T-helper 2 cell treated with Interferon-gamma antibody and Interleukin-4, amounts not matched to agents 5 μg/mL and 100 μg/mL, for 36 hours (primary cell): ENCODE measurements around the gene TM2D3.
"Not testable (repeated sequence)": the region's sequence is repeated elsewhere in the genome, so short reads cannot be mapped to it uniquely, and the experiment has no call there.

ENCODE experiments used
- DNase-seq: peaks from one replicate; pipeline ENCODE4 v3.0.0; 2021; ENCODE audit warnings: low spot score
- H3K27ac Mint-ChIP-seq: one replicate; pipeline ENCODE4 v1.8.0; 2021; ENCODE audit warnings: mild to moderate bottlenecking, mixed read lengths
- H3K27me3 Mint-ChIP-seq: one replicate; pipeline ENCODE4 v1.8.0; 2021; ENCODE audit warnings: low read depth, mixed read lengths
- H3K36me3 Mint-ChIP-seq: one replicate; pipeline ENCODE4 v1.8.0; 2021; ENCODE audit warnings: low read depth, mixed read lengths
- H3K4me1 Mint-ChIP-seq: one replicate; pipeline ENCODE4 v1.8.0; 2021; ENCODE audit warnings: low read depth, mixed read lengths
- H3K4me3 Mint-ChIP-seq: one replicate; pipeline ENCODE4 v1.8.0; 2022; ENCODE audit warnings: mild to moderate bottlenecking, moderate library complexity, mixed read lengths
- H3K9me3 Mint-ChIP-seq: one replicate; pipeline ENCODE4 v1.8.0; 2021; ENCODE audit warnings: mixed read lengths

The TM2D3 gene

DNA sequence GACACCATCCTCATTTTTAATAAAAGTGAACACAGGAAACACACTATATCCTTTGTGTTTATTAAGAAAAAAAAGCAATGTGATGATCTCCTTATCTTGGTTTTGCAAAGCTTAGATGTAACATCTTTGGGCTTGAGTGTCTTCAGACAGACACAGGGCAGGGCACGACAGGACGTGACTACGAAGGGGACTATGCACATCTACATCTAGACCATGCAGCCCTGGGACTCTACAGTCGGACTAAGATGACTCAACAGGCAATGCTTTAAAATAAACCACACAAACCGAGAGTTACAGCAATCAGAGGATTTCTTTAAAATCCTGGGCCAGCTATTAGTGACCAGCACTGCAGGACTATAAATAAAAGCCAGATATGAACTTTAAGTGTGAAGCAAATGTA is 22.8 kb upstream of the TM2D3 start:
- Mint-ChIP-seq H3K27me3 (no peaks in the 10 kb centered on the region), H3K27ac (no peak overlapping the region), H3K9me3 (no peaks in the 10 kb centered on the region), H3K36me3 (peaks cover 58% of the 10 kb centered on the region), H3K4me1 (peaks cover 2% of the 10 kb centered on the region), H3K4me3 (no peak overlapping the region)
- no peak for DNase-seq

DNA sequence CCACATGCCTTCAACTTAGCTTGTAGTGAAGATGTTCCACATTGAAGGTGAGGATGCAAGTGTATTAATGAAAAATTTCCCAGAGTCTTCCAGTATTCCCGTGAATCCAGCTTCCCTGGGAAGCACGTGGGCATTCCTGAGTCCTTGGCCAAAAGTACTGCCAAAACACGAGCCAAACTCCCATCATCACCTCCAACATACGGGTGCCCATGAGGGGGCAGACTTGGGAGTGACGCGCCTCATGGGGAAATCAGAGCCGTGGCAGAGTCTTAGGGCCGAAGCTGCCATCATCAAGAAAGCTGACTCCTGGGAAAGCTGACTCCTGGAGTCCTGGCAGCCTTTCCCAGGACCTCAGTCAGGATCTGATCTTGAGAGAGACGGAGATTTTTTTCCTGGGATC is 20.1 kb upstream of the TM2D3 start:
- Mint-ChIP-seq H3K27me3 (no peaks in the 10 kb centered on the region), H3K36me3 (peaks cover 54% of the 10 kb centered on the region), H3K27ac (no peak overlapping the region), H3K4me3 (no peak overlapping the region), H3K9me3 (no peaks in the 10 kb centered on the region), H3K4me1 (no peaks in the 10 kb centered on the region)
- DNase-seq, result no peak

DNA sequence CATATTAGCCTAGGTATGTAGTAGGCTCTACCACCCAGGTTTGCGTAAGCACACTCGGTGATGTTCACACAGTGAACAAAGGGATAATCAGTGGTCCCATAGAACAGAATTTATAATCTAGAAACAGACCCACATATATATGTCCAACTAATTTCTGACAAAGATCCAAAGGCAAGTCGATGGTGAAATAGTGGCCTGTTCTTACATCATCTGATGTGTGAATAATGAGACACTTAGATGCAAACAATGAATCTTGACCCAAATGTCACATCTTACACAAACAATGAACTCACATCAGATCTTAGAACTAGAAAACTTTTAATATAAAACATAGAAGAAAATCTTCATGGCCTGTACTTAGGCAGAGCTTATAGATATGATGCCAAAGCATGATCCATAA is 17.6 kb upstream of the TM2D3 start:
- H3K27me3 Mint-ChIP-seq, result no peaks in the 10 kb centered on the region
- H3K27ac Mint-ChIP-seq, result no peak overlapping the region
- H3K4me1 Mint-ChIP-seq, result peaks cover 1% of the 10 kb centered on the region
- no peak for DNase-seq
- H3K9me3 Mint-ChIP-seq, result no peaks in the 10 kb centered on the region
- H3K36me3 Mint-ChIP-seq, result peaks cover 48% of the 10 kb centered on the region
- H3K4me3 Mint-ChIP-seq, result no peak overlapping the region

DNA sequence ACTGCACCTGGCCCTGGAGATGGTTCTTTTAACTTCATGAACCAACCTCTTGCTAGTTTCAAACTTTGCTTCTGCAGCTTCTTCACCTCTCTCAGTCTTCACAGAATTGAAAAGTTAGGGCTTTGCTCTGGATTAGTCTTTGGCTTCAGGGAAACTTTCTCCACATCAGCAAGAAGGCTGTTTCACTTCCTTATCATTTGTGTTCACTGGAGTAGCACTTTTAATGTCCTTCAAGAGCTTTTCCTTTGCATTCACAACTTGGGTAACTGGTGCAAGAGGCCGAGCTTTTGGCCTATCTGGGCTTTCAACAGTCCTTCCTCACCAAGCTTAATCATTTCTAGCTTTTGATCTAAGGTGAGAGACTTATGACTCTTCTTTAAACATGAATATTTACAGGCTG is 15.7 kb upstream of the TM2D3 start:
- peaks cover 1% of the 10 kb centered on the region for H3K4me1 Mint-ChIP-seq
- H3K9me3 Mint-ChIP-seq, result no peaks in the 10 kb centered on the region
- H3K27me3 Mint-ChIP-seq, result no peaks in the 10 kb centered on the region
- no peak overlapping the region for H3K27ac Mint-ChIP-seq
- peaks cover 38% of the 10 kb centered on the region for H3K36me3 Mint-ChIP-seq
- no peak overlapping the region for H3K4me3 Mint-ChIP-seq
- no peak for DNase-seq

DNA sequence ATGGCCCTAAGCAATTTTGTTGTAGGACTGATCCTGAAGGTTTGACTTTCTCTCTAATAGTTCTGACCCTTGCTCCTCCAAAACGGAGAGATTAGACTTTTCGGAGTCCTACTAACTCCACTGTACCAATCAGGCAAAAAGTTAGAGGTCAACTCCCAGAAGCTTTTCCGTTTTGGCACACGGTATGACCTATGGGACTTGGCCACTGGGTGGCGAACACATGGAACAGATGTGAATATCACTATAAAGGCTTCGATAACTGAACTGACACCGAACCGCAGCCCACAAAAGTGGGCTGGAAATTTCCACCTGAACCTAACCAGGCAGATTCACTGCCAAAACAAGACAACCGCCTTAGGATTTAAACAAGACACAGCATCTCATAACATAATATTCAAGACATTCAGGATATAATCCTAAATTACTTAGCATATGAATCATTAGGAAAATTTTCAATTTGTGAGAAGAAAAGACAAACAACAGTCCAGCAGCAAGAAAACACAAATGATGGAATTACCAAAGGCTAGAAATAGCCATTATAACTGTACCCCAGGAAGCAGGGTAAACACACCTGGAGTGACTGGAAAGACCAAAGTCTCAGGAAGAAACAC is 12.2 kb upstream of the TM2D3 start:
- H3K9me3 Mint-ChIP-seq, result no peaks in the 10 kb centered on the region
- no peaks in the 10 kb centered on the region for H3K27me3 Mint-ChIP-seq
- H3K36me3 Mint-ChIP-seq, result peaks cover 18% of the 10 kb centered on the region

DNA sequence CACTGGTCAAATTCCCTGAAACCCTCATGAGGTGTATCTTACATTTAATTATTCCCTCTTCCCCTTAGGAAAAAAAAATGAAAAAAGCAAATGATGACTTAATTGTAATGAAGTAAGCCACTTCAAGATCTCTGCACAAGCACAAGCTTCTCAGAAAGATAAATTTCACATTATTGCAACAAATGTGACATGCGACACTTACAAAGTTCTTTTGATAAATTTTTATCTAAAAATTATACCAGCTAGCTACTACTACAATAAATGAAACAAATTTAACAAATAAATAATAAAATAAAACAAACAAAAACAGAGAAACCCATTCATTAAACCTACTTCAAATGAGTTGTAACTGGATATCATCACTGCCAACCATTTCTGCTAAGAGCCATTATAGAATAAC is 10.0 kb upstream of the TM2D3 start:
- H3K27me3 Mint-ChIP-seq, result no peaks in the 10 kb centered on the region
- H3K4me3 Mint-ChIP-seq, result no peak overlapping the region
- peaks cover 11% of the 10 kb centered on the region for H3K36me3 Mint-ChIP-seq
- H3K9me3 Mint-ChIP-seq, result no peaks in the 10 kb centered on the region
- H3K27ac Mint-ChIP-seq, result no peak overlapping the region
- peaks cover 1% of the 10 kb centered on the region for H3K4me1 Mint-ChIP-seq
- no peak for DNase-seq

More for the DNA sequence above, 12.2 kb upstream of the TM2D3 start:
- H3K4me3 Mint-ChIP-seq, result no peak overlapping the region
- H3K4me1 Mint-ChIP-seq, result peaks cover 1% of the 10 kb centered on the region
- DNase-seq, result no peak
- H3K27ac Mint-ChIP-seq, result no peak overlapping the region

GRCh38 chr15:101660005-101660404 is 7.8 kb upstream of the TM2D3 start:
- Mint-ChIP-seq H3K27ac (no peak overlapping the region), H3K9me3 (no peaks in the 10 kb centered on the region), H3K4me3 (no peak overlapping the region), H3K4me1 (peaks cover 1% of the 10 kb centered on the region), H3K36me3 (peaks cover 8% of the 10 kb centered on the region), H3K27me3 (no peaks in the 10 kb centered on the region)
- no peak for DNase-seq

DNA sequence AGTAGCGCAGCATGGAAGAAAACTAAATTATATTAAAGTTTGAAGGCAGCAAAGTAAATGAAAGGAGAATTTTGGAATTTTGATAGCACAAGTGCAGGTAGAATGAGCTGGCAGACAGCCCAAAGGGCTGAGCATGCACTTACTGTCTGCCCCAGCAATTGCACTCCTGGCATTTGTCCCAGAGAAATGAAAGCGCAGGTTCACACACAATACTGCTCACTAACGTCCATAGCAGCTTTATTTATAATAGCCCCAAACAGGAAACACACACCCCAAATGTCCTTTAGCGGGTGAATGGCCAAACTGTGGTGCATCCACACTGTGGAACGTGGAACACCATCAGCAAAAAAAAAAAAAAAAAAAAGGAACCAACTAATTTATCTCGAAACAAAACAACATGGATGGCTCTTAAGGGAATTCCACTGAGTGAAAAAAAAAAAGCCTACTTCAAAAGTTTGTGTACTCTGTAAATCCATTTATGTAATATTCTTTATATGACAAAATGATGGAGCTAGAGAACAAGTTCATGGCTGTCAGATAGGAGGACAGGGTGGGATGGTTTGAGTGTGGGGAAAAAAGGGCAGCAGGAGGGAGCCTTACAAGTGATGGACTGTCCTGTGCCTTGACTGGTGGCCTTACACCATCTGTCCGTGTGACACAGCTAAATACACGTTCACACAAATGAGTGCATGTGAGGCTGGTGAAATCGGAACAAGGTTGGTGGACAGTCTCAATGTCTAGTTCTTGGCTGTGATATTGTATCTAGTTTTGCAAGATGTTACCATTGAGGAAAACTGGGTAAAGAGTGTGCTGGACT is 6.0 kb upstream of the TM2D3 start:
- no peak for DNase-seq

DNA sequence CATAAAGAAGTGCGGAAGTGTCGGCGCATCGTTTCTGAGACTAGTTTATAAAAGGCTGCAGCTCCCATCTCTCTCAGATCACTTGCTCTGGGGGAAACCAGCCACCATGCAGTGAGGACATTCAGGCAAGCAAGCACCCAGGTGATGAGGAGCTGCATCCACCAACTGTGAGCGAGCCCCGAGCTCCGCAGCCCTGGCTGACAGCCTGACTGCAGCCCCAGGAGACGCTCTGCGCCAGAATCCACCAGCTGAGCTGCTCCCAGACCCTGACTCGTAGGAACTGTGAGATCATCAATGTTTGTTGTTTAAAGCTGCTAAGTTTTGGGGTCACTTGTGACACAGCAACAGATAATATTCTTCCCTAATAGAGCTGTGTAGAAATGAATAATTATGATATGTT is 5.0 kb upstream of the TM2D3 start:
- H3K36me3 Mint-ChIP-seq, result peaks cover 10% of the 10 kb centered on the region
- H3K9me3 Mint-ChIP-seq, result no peaks in the 10 kb centered on the region
- H3K27ac Mint-ChIP-seq, result no peak overlapping the region

More for the DNA sequence above, 6.0 kb upstream of the TM2D3 start:
- no peaks in the 10 kb centered on the region for H3K9me3 Mint-ChIP-seq
- peaks cover 10% of the 10 kb centered on the region for H3K4me1 Mint-ChIP-seq
- no peak overlapping the region for H3K4me3 Mint-ChIP-seq
- H3K36me3 Mint-ChIP-seq, result peaks cover 11% of the 10 kb centered on the region
- H3K27ac Mint-ChIP-seq, result no peak overlapping the region
- no peaks in the 10 kb centered on the region for H3K27me3 Mint-ChIP-seq

DNA sequence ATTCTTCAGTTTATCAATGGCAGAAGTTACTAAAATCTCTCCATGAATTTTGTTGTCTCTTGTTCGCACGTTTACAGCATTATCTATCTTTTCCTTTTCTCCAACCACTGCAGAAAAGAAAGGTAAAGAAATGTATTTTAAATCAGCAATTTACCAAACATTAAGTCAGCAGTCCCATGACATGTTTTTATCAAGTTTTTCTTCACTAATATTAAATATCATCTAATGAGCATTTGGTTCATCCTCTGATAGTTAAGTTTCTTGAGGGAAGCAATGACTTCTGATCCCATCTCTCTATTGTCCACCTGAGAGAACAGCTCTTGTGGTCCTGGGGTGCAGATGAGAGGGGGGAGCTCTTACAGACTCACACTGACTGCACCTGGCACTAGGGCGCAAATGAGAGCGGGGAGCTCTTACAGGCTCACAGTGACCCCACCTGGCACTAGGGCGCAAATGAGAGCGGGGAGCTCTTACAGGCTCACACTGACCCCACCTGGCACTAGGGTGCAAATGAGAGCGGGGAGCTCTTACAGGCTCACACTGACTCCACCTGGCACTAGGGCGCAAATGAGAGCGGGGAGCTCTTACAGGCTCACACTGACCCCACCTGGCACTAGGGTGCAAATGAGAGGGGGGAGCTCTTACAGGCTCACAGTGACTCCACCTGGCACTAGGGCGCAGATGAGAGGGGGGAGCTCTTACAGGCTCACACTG is 2.6 kb upstream of the TM2D3 start:
- peaks cover 25% of the 10 kb centered on the region for H3K4me1 Mint-ChIP-seq
- not testable (repeated sequence) for H3K27ac Mint-ChIP-seq, H3K27me3 Mint-ChIP-seq, H3K9me3 Mint-ChIP-seq, DNase-seq
- peak overlapping the region; percentile 52 for H3K4me3 Mint-ChIP-seq
- H3K36me3 Mint-ChIP-seq, result peaks cover 17% of the 10 kb centered on the region

More for the DNA sequence above, 5.0 kb upstream of the TM2D3 start:
- Mint-ChIP-seq H3K27me3 (no peaks in the 10 kb centered on the region), H3K4me1 (peaks cover 10% of the 10 kb centered on the region), H3K4me3 (no peak overlapping the region)
- DNase-seq, result no peak

DNA sequence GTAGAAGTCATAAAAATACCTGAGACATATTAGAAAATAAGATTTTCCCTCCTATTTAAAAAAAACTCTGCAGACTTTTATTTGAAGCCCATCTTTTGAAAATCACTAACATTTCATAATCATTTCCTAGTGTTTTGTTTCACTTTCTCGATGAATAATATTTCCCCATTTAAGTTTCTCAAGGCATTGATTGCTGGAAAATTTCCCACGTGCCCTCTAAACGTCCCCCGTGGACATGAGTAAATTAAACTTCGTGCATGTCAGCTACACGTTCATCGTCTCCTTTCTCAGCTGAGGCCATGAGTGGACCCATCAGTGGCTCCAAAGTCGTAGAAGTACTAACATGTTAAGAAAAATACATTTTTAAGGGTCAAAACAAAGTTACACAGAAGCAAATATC is 2.0 kb upstream of the TM2D3 start:
- no peaks in the 10 kb centered on the region for H3K9me3 Mint-ChIP-seq
- H3K36me3 Mint-ChIP-seq, result peaks cover 22% of the 10 kb centered on the region
- DNase-seq, result no peak
- peak overlapping the region; percentile 23 for H3K27ac Mint-ChIP-seq
- no peaks in the 10 kb centered on the region for H3K27me3 Mint-ChIP-seq
- peaks cover 29% of the 10 kb centered on the region for H3K4me1 Mint-ChIP-seq
- H3K4me3 Mint-ChIP-seq, result peak overlapping the region; percentile 52

- no peak for DNase-seq
- no peaks in the 10 kb centered on the region for H3K27me3 Mint-ChIP-seq
- H3K4me1 Mint-ChIP-seq, result peaks cover 32% of the 10 kb centered on the region
- H3K4me3 Mint-ChIP-seq, result peak overlapping the region; percentile 90
- peak overlapping the region; percentile 92 for H3K27ac Mint-ChIP-seq
- H3K9me3 Mint-ChIP-seq, result no peaks in the 10 kb centered on the region
- H3K36me3 Mint-ChIP-seq, result peaks cover 23% of the 10 kb centered on the region
Observed at GRCh38 chr15:101652786-101653430, 727 bp upstream of the TM2D3 start.

- H3K4me1 Mint-ChIP-seq, result peaks cover 32% of the 10 kb centered on the region
- no peaks in the 10 kb centered on the region for H3K27me3 Mint-ChIP-seq
- peak overlapping the region; percentile 90 for H3K4me3 Mint-ChIP-seq
- peaks cover 26% of the 10 kb centered on the region for H3K36me3 Mint-ChIP-seq
- no peaks in the 10 kb centered on the region for H3K9me3 Mint-ChIP-seq
- H3K27ac Mint-ChIP-seq, result peak overlapping the region; percentile 90
- DNase-seq, result no peak
Observed at GRCh38 chr15:101651554-101652097, 555 bp downstream of the TM2D3 start.
